CD4-positive, alpha-beta T cell treated with Interleukin-2 at 100 ng/mL for 4 hours (primary cell): Measurements from ENCODE around the gene PJA2.
"Not testable (repeated sequence)": the region's sequence is repeated elsewhere in the genome, so short reads cannot be mapped to it uniquely, and the experiment has no call there.

Source experiments
- DNase-seq: peaks from one replicate; pipeline ENCODE4 v3.0.0-alpha.2; 2020; ENCODE audit warnings: low spot score

PJA2 gene

GRCh38 chr5:109309326-109310063, 100.3 kb downstream of the PJA2 start:
- DNase-seq, result no peak

GRCh38 chr5:109307951-109308350, 101.8 kb downstream of the PJA2 start:
- DNase-seq, result no peak

GRCh38 chr5:109307456-109307855, 102.3 kb downstream of the PJA2 start:
- no peak for DNase-seq

GRCh38 chr5:109305352-109305751, 104.4 kb downstream of the PJA2 start:
- no peak for DNase-seq

GRCh38 chr5:109304309-109304708, 105.5 kb downstream of the PJA2 start:
- no peak for DNase-seq

GRCh38 chr5:109300367-109300766, 109.4 kb downstream of the PJA2 start:
- no peak for DNase-seq

GRCh38 chr5:109299557-109299956, 110.2 kb downstream of the PJA2 start:
- no peak for DNase-seq

GRCh38 chr5:109298794-109299193, 111.0 kb downstream of the PJA2 start:
- no peak for DNase-seq

- no peak for DNase-seq
These were observed 111.9 kb downstream of the PJA2 start for GRCh38 chr5:109297900-109298299.

- no peak for DNase-seq
These were observed 118.7 kb downstream of the PJA2 start for GRCh38 chr5:109291090-109291489.

- DNase-seq, result no peak
These were observed 119.5 kb downstream of the PJA2 start for GRCh38 chr5:109290231-109290630.

- DNase-seq, result not testable (repeated sequence)
These were observed 123.1 kb downstream of the PJA2 start for GRCh38 chr5:109286628-109287027.
